Lung (tissue), 12 donors: ENCODE data around the gene FAM181B. TPM values are rescaled to one million over a fixed set of nuclear protein-coding genes. Genes with fewer than 3 reads are reported as not detected.

ENCODE experiments used
- ATAC-seq: fragments of 200-7000 bp; cut with Tn5 transposase; one replicate; pipeline ENCODE4 v1.9.1; 2020; ENCODE audit warnings: moderate number of reproducible peaks; ENCODE audit not compliant: insufficient read depth, low FRiP score
- DNase-seq, 3 donors: peaks; one replicate each; pipeline ENCODE4 v3.0.0-alpha.2; 2013 to 2017
- H3K27ac ChIP-seq, 2 donors: one replicate each; pipeline ENCODE4 v1.5.1; 2013; ENCODE audit warnings: mild to moderate bottlenecking in 2 of 2, moderate library complexity in 2 of 2, control low read depth in 1 of 2, inconsistent platforms in 1 of 2, low read depth in 1 of 2, low read length in 1 of 2
- H3K27me3 ChIP-seq, 3 donors: one replicate each; pipeline ENCODE4 v1.5.1; 2013; ENCODE audit warnings: low read length in 2 of 3; ENCODE audit not compliant: control insufficient read depth in 3 of 3, insufficient read depth in 3 of 3
- H3K36me3 ChIP-seq, 4 donors: one replicate each; pipeline ENCODE4 v1.5.1; 2013; ENCODE audit warnings: low read length in 4 of 4, mild to moderate bottlenecking in 1 of 4, moderate library complexity in 1 of 4; ENCODE audit not compliant: control insufficient read depth in 4 of 4, insufficient read depth in 4 of 4
- H3K4me1 ChIP-seq, 5 donors: one replicate each; pipeline ENCODE4 v1.5.1; 2013; ENCODE audit warnings: low read length in 5 of 5, mild to moderate bottlenecking in 2 of 5, moderate library complexity in 1 of 5; ENCODE audit not compliant: control insufficient read depth in 5 of 5, insufficient read depth in 5 of 5
- H3K4me3 ChIP-seq: one replicate; pipeline ENCODE4 v1.5.1; 2013; ENCODE audit warnings: mild to moderate bottlenecking, control low read depth, moderate library complexity
- H3K9ac ChIP-seq, 2 donors: one replicate each; pipeline ENCODE4 v1.5.1; 2013; ENCODE audit warnings: low read length in 2 of 2, control low read depth in 1 of 2; ENCODE audit not compliant: insufficient read depth in 1 of 2
- H3K9me3 ChIP-seq, 4 donors: one replicate each; pipeline ENCODE4 v1.5.1; 2013; ENCODE audit warnings: low read length in 3 of 4, mild to moderate bottlenecking in 1 of 4, moderate library complexity in 1 of 4; ENCODE audit not compliant: control insufficient read depth in 4 of 4, insufficient read depth in 3 of 4
- WGBS, 2 donors: extraction: QIAGEN DNeasy Blood & Tissue Kit; methylation state at CpG; one replicate each; pipeline ENCODE4 v1.1.7; 2013; 5-methylcytosine and 5-hydroxymethylcytosine counted together
- polyA plus RNA-seq, 2 donors: library from polyadenylated mRNA; stranded (reverse); fragments of 200-250 nt; gene quantifications; one replicate each; pipeline ENCODE4 v1.2.1, GENCODE V29; 2013
- total RNA-seq, 2 donors: library from RNA; depleted of rRNA in 1 of 2; stranded (reverse); fragments of >200 nt in 1 of 2; gene quantifications; one replicate each; pipeline ENCODE4 v1.2.1, GENCODE V29; 2014 to 2021
- TF ChIP-seq, protein P1 (sequence below): IDR thresholded peaks from 2 replicates; pipeline ENCODE4 v1.5.1; 2012; ENCODE audit warnings: mild to moderate bottlenecking; ENCODE audit errors: control extremely low read depth, extremely low read depth
- donor health status: control.
- donor health status: control.
- donor health status: Bipolar disorder and iron deficiency.
- donor health status: healthy.
- donor health status: DM: yes; HTN: yes; CAD: no.

The FAM181B gene
- total and polyA plus RNA-seq, 4 donors: 0.02 to 0.23 (median 0.14) TPM

DNA sequence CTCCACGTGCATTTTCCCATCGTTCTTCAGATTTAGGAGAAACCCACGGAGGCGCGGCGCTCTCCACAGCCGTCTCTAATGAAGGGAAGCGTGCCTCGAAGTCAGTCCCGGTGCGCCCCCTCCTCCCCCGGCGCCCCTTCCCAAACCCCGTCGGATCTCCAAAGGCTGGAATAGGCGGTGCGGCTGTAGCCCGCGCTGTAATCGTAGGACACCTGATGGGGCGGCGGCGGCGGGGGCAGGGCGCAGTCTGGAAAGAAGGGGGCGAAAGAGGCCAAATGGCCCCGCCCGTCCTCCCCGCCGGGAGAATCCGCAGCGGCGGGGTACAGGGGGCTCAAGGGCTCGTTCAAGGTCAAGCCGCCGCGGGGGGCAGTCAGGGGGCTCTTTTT, 1.3 kb downstream of the FAM181B start:
- Histone ChIP-seq H3K9me3 (peaks cover 0 to 3% (median 0%) of the 10 kb centered on the region in 4 donors), H3K4me3 (no peak overlapping the region), H3K27ac (no peak overlapping the region), H3K9ac (no peak overlapping the region), H3K36me3 (no peaks in the 10 kb centered on the region), H3K27me3 (peaks cover 6 to 61% (median 40%) of the 10 kb centered on the region in 3 donors), H3K4me1 (peaks cover 0 to 13% (median 0%) of the 10 kb centered on the region in 5 donors)
- TF ChIP-seq, protein P1, sequence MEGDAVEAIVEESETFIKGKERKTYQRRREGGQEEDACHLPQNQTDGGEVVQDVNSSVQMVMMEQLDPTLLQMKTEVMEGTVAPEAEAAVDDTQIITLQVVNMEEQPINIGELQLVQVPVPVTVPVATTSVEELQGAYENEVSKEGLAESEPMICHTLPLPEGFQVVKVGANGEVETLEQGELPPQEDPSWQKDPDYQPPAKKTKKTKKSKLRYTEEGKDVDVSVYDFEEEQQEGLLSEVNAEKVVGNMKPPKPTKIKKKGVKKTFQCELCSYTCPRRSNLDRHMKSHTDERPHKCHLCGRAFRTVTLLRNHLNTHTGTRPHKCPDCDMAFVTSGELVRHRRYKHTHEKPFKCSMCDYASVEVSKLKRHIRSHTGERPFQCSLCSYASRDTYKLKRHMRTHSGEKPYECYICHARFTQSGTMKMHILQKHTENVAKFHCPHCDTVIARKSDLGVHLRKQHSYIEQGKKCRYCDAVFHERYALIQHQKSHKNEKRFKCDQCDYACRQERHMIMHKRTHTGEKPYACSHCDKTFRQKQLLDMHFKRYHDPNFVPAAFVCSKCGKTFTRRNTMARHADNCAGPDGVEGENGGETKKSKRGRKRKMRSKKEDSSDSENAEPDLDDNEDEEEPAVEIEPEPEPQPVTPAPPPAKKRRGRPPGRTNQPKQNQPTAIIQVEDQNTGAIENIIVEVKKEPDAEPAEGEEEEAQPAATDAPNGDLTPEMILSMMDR: no peak
- DNase-seq: no peak
- 3 to 7% methylated on average over 36 to 37 of the region's 37 CpGs for WGBS, 2 donors
- no peak for ATAC-seq

DNA sequence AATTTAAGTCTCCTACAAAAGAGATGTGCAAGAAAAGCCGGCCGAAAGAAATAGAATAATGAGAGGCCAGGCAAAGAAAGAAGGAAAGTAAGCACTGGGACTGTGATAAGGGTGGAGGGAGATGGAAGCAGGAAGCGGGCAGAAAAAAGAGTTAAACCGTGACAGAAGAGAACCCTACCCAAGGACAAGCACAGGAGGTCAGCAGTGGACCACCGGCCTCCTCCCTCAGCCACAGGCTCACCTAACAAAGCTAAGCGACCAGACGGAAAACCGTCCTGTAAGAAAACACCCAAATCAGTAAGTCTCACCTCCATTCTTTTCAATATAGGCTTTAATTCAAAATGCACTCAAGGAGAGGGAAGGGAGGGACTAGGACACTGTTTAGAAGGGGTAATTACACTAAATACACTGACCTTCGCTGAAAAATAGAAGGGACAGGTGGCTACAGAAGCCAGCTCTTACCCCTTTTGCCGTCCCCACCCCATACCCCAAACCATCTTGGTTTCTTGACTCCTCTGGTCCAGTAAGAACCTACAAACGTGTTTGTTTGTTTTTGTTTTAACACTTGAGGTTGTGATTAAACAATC, 1.9 kb downstream of the FAM181B start:
- H3K36me3 ChIP-seq: no peaks in the 10 kb centered on the region
- H3K4me1 ChIP-seq: peaks cover 0 to 13% (median 0%) of the 10 kb centered on the region in 5 donors
- ATAC-seq (no peak), DNase-seq (no peak)
- H3K4me3 ChIP-seq: no peak overlapping the region
- TF ChIP-seq, protein P1: no peak
- peaks cover 0 to 3% (median 0%) of the 10 kb centered on the region in 4 donors for H3K9me3 ChIP-seq
- H3K9ac ChIP-seq: no peak overlapping the region
- 19 to 22% methylated on average over 11 of the region's 11 CpGs for WGBS, 2 donors
- peaks cover 6 to 58% (median 40%) of the 10 kb centered on the region in 3 donors for H3K27me3 ChIP-seq
- no peak overlapping the region for H3K27ac ChIP-seq

DNA sequence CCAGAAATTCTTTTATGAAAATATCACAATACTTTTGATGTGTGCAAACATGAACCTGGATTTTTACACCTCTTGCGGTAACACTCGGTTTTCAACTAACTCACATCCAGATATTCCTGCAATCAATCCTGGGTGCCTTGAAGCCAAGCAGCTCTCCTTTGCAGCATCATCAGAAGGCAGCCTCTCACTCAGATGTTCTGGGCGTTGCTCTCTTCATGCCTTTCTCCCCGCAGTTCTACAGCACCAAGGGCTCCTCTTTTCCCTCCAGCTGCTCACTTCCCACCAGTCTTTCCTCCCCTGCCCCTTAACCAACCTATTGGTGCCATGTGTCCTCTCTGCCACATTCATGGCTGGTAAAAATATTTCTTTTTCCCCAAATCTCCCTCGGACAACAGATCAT, 2.9 kb downstream of the FAM181B start:
- Histone ChIP-seq H3K27ac (no peak overlapping the region), H3K4me1 (peaks cover 0 to 13% (median 0%) of the 10 kb centered on the region in 5 donors), H3K9me3 (peaks cover 0 to 3% (median 0%) of the 10 kb centered on the region in 4 donors), H3K9ac (no peak overlapping the region), H3K36me3 (no peaks in the 10 kb centered on the region), H3K4me3 (no peak overlapping the region), H3K27me3 (peaks cover 6 to 57% (median 40%) of the 10 kb centered on the region in 3 donors)
- TF ChIP-seq, protein P1: no peak
- ATAC-seq: no peak
- 38 to 40% methylated on average over 5 of the region's 5 CpGs for WGBS, 2 donors
- DNase-seq: no peak

DNA sequence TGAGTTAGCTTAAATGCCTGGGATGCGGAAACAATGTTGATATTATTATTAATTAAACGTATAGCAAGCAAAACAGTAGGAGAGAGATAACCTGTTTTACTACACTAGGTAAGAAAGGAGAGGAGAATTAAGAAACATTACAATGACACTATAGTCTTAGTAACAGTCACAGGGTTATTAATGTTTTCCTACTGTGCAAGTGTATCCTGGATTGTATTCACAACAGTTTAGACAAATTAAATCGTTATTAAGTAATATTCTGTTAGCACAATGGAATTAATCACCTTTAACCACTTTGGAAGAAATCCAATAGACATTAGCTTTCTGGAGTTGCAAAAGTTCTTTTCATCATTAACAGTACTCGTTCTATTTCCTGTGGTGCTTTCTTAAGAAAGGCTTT, 3.4 kb downstream of the FAM181B start:
- Histone ChIP-seq H3K4me1 (peaks cover 0 to 13% (median 0%) of the 10 kb centered on the region in 5 donors), H3K9ac (no peak overlapping the region), H3K36me3 (no peaks in the 10 kb centered on the region), H3K9me3 (peaks cover 0 to 3% (median 0%) of the 10 kb centered on the region in 4 donors), H3K27ac (no peak overlapping the region), H3K27me3 (peaks cover 6 to 57% (median 40%) of the 10 kb centered on the region in 3 donors), H3K4me3 (no peak overlapping the region)
- ATAC-seq: no peak
- TF ChIP-seq, protein P1: no peak
- WGBS, 2 donors: 67 to 70% methylated on average over 4 of the region's 4 CpGs
- DNase-seq: no peak
